HL-60 (cell line): ENCODE measurements around the gene TBXT.

Experiments
- CTCF ChIP-seq: IDR thresholded peaks from one replicate; pipeline ENCODE4 v1.5.1; 2011; ENCODE audit warnings: low read length, control low read depth, inconsistent platforms; ENCODE audit not compliant: insufficient read depth
- POLR2AphosphoS5 ChIP-seq: IDR thresholded peaks from 2 replicates; pipeline ENCODE4 v1.6.1; 2012; ENCODE audit warnings: low read depth
- REST ChIP-seq: IDR thresholded peaks from 2 replicates; pipeline ENCODE4 v1.6.1; 2012; ENCODE audit warnings: low read depth; ENCODE audit not compliant: insufficient replicate concordance

- TF ChIP-seq CTCF (no peak), POLR2AphosphoS5 (no peak), REST (no peak)
Observed at GRCh38 chr6:166121726-166122125, 45.9 kb downstream of the TBXT start.
